Activated CD4-positive, alpha-beta T cell treated with anti-CD3 and anti-CD28 coated beads, Interleukin-2, amount 10 ng/mL, durations not matched to agents 7 days and 5 days (primary cell): ENCODE data around the gene LMNB1. TPM values are rescaled to one million over a fixed set of nuclear protein-coding genes. Genes with fewer than 3 reads are reported as not detected.

ENCODE experiments used
- CTCF ChIA-PET: fragments of 350-600 bp; sonication (Branson Sonifier 250); formaldehyde crosslinking; loops from one replicate; lab custom pipeline; 2021; ENCODE audit warnings: antibody characterized with exemption; lab: Charles Lee
- POLR2A ChIA-PET: fragments of 350-600 bp; sonication (Branson Sonifier 250); formaldehyde crosslinking; loops from one replicate; lab custom pipeline; 2021; ENCODE audit warnings: antibody characterized with exemption; lab: Charles Lee
- DNase-seq: peaks from one replicate; pipeline ENCODE4 v3.0.0-alpha.2; 2020
- H3K27ac Mint-ChIP-seq: one replicate; pipeline ENCODE4 v1.8.0; 2021; ENCODE audit warnings: mild to moderate bottlenecking, moderate library complexity, mixed read lengths
- H3K27me3 Mint-ChIP-seq: one replicate; pipeline ENCODE4 v1.8.0; 2021; ENCODE audit warnings: mixed read lengths
- H3K36me3 Mint-ChIP-seq: one replicate; pipeline ENCODE4 v1.8.0; 2021; ENCODE audit warnings: low read depth, mixed read lengths
- H3K4me1 Mint-ChIP-seq: one replicate; pipeline ENCODE4 v1.8.0; 2021; ENCODE audit warnings: mixed read lengths
- H3K4me3 Mint-ChIP-seq: one replicate; pipeline ENCODE4 v1.8.0; 2021; ENCODE audit warnings: mild to moderate bottlenecking, moderate library complexity, mixed read lengths
- H3K9me3 Mint-ChIP-seq: one replicate; pipeline ENCODE4 v1.8.0; 2021; ENCODE audit warnings: mixed read lengths
- total RNA-seq, 2 experiments: library from RNA; stranded (reverse); gene quantifications; one replicate each; pipeline ENCODE4 v1.2.3, GENCODE V29; 2021

LMNB1 gene
- total RNA-seq, 2 experiments from 2014 or later: 326 to 337 TPM

- no peaks in the 10 kb centered on the region for H3K27me3 Mint-ChIP-seq
- H3K4me1 Mint-ChIP-seq: peaks cover 11% of the 10 kb centered on the region
- CTCF ChIA-PET: interaction anchor here (1.2 kb wide), 1 partner anchor 19 kb away, joined by 3 read pairs; no protein-coding TSS in a partner anchor
- POLR2A ChIA-PET: interaction anchor here (0.6 kb wide), 1 partner anchor 15 kb away, joined by 3 read pairs; no protein-coding TSS in a partner anchor
- DNase-seq: no peak
- peak overlapping the region; percentile 54 for H3K4me3 Mint-ChIP-seq
- H3K36me3 Mint-ChIP-seq: peaks cover 16% of the 10 kb centered on the region
- H3K9me3 Mint-ChIP-seq: no peaks in the 10 kb centered on the region
- H3K27ac Mint-ChIP-seq: no peak overlapping the region
Observed at GRCh38 chr5:126868338-126869004, 91.5 kb downstream of the LMNB1 start.

- H3K36me3 Mint-ChIP-seq: peaks cover 14% of the 10 kb centered on the region
- H3K9me3 Mint-ChIP-seq: no peaks in the 10 kb centered on the region
- CTCF ChIA-PET: interaction anchor here (1.2 kb wide), 1 partner anchor 20 kb away, joined by 3 read pairs; no protein-coding TSS in a partner anchor
- H3K4me1 Mint-ChIP-seq: peaks cover 11% of the 10 kb centered on the region
- peak overlapping the region; percentile 81 for H3K27ac Mint-ChIP-seq
- POLR2A ChIA-PET: interaction anchor here (0.6 kb wide), 1 partner anchor 15 kb away, joined by 3 read pairs; no protein-coding TSS in a partner anchor
- H3K27me3 Mint-ChIP-seq: no peaks in the 10 kb centered on the region
- peak; percentile 27 for DNase-seq
- peak overlapping the region; percentile 54 for H3K4me3 Mint-ChIP-seq
Observed at GRCh38 chr5:126869005-126869451, 92.1 kb downstream of the LMNB1 start.

GRCh38 chr5:126871441-126871840 is 94.5 kb downstream of the LMNB1 start:
- Mint-ChIP-seq H3K27ac (no peak overlapping the region), H3K9me3 (no peaks in the 10 kb centered on the region), H3K36me3 (peaks cover 7% of the 10 kb centered on the region), H3K4me3 (no peak overlapping the region), H3K27me3 (no peaks in the 10 kb centered on the region), H3K4me1 (peaks cover 11% of the 10 kb centered on the region)
- ChIA-PET POLR2A (no interaction called here), CTCF (interaction anchor here (1.0 kb wide), 1 partner anchor 10 kb away, joined by 4 read pairs; no protein-coding TSS in a partner anchor)
- no peak for DNase-seq

GRCh38 chr5:126872561-126873354 is 95.8 kb downstream of the LMNB1 start:
- H3K4me1 Mint-ChIP-seq: peaks cover 11% of the 10 kb centered on the region
- no peaks in the 10 kb centered on the region for H3K9me3 Mint-ChIP-seq
- peaks cover 7% of the 10 kb centered on the region for H3K36me3 Mint-ChIP-seq
- H3K27me3 Mint-ChIP-seq: no peaks in the 10 kb centered on the region
- H3K27ac Mint-ChIP-seq: no peak overlapping the region
- H3K4me3 Mint-ChIP-seq: no peak overlapping the region
- ChIA-PET CTCF (no interaction called here), POLR2A (no interaction called here)
- no peak for DNase-seq

- H3K4me3 Mint-ChIP-seq: no peak overlapping the region
- no peak overlapping the region for H3K27ac Mint-ChIP-seq
- no peaks in the 10 kb centered on the region for H3K27me3 Mint-ChIP-seq
- peaks cover 5% of the 10 kb centered on the region for H3K36me3 Mint-ChIP-seq
- H3K4me1 Mint-ChIP-seq: no peaks in the 10 kb centered on the region
- ChIA-PET CTCF (interaction anchor here (2.5 kb wide), 1 partner anchor 9 kb away, joined by 5 read pairs; no protein-coding TSS in a partner anchor), POLR2A (no interaction called here)
- no peak for DNase-seq
- H3K9me3 Mint-ChIP-seq: no peaks in the 10 kb centered on the region
Observed at GRCh38 chr5:126875303-126875785, 98.4 kb downstream of the LMNB1 start.

GRCh38 chr5:126877602-126878001 is 100.7 kb downstream of the LMNB1 start:
- no peaks in the 10 kb centered on the region for H3K4me1 Mint-ChIP-seq
- H3K27ac Mint-ChIP-seq: no peak overlapping the region
- H3K27me3 Mint-ChIP-seq: no peaks in the 10 kb centered on the region
- POLR2A ChIA-PET: no interaction called here
- H3K9me3 Mint-ChIP-seq: no peaks in the 10 kb centered on the region
- no peak overlapping the region for H3K4me3 Mint-ChIP-seq
- CTCF ChIA-PET: no interaction called here
- H3K36me3 Mint-ChIP-seq: peaks cover 2% of the 10 kb centered on the region
- no peak for DNase-seq

- no peak for DNase-seq
- H3K9me3 Mint-ChIP-seq: no peaks in the 10 kb centered on the region
- H3K36me3 Mint-ChIP-seq: peaks cover 2% of the 10 kb centered on the region
- CTCF ChIA-PET: no interaction called here
- POLR2A ChIA-PET: no interaction called here
- H3K27me3 Mint-ChIP-seq: no peaks in the 10 kb centered on the region
- H3K4me1 Mint-ChIP-seq: no peaks in the 10 kb centered on the region
- no peak overlapping the region for H3K27ac Mint-ChIP-seq
- H3K4me3 Mint-ChIP-seq: no peak overlapping the region
Observed at GRCh38 chr5:126878085-126878484, 101.1 kb downstream of the LMNB1 start.

GRCh38 chr5:126878634-126879033 is 101.7 kb downstream of the LMNB1 start:
- Mint-ChIP-seq H3K27ac (no peak overlapping the region), H3K36me3 (peaks cover 2% of the 10 kb centered on the region), H3K4me3 (no peak overlapping the region), H3K9me3 (no peaks in the 10 kb centered on the region), H3K4me1 (no peaks in the 10 kb centered on the region), H3K27me3 (no peaks in the 10 kb centered on the region)
- no peak for DNase-seq
- ChIA-PET POLR2A (no interaction called here), CTCF (no interaction called here)

GRCh38 chr5:126881821-126882600 is 105.1 kb downstream of the LMNB1 start:
- no peaks in the 10 kb centered on the region for H3K4me1 Mint-ChIP-seq
- ChIA-PET CTCF (no interaction called here), POLR2A (no interaction called here)
- H3K27ac Mint-ChIP-seq: no peak overlapping the region
- no peaks in the 10 kb centered on the region for H3K27me3 Mint-ChIP-seq
- no peak overlapping the region for H3K4me3 Mint-ChIP-seq
- DNase-seq: no peak
- no peaks in the 10 kb centered on the region for H3K9me3 Mint-ChIP-seq
- no peaks in the 10 kb centered on the region for H3K36me3 Mint-ChIP-seq

GRCh38 chr5:126883564-126884245 is 106.8 kb downstream of the LMNB1 start:
- Mint-ChIP-seq H3K4me3 (no peak overlapping the region), H3K4me1 (no peaks in the 10 kb centered on the region), H3K9me3 (no peaks in the 10 kb centered on the region), H3K36me3 (no peaks in the 10 kb centered on the region), H3K27ac (no peak overlapping the region), H3K27me3 (no peaks in the 10 kb centered on the region)
- CTCF ChIA-PET: interaction anchor here (0.5 to 1.3 kb wide), 3 partner anchors 18 to 125 kb away, joined by 3 to 4 read pairs (median 3); no protein-coding TSS in a partner anchor
- DNase-seq: no peak
- POLR2A ChIA-PET: no interaction called here

GRCh38 chr5:126884269-126884819 is 107.4 kb downstream of the LMNB1 start:
- Mint-ChIP-seq H3K36me3 (no peaks in the 10 kb centered on the region), H3K4me3 (no peak overlapping the region), H3K9me3 (no peaks in the 10 kb centered on the region), H3K27me3 (no peaks in the 10 kb centered on the region), H3K4me1 (no peaks in the 10 kb centered on the region), H3K27ac (no peak overlapping the region)
- DNase-seq: no peak
- ChIA-PET CTCF (interaction anchor here (1.2 kb wide), 1 partner anchor 18 kb away, joined by 3 read pairs; no protein-coding TSS in a partner anchor), POLR2A (no interaction called here)
